IMR-90 (cell line): ENCODE results near the gene DDX59. TPM values are rescaled to one million over a fixed set of nuclear protein-coding genes. Genes with fewer than 3 reads are reported as not detected.

Experiments used
- ATAC-seq: fragments of 200-7000 bp; cut with Tn5 transposase; 2 replicates; pipeline ENCODE4 v1.9.1; 2020; ENCODE audit warnings: low read depth, mild to moderate bottlenecking, moderate library complexity
- BruUV-seq: library from RNA; stranded (reverse); fragments of 400-500 nt; replicated peaks from 2 replicates; lab custom pipeline; 2021; lab: Mats Ljungman, UMichigan
- CTCF ChIA-PET: fragments of 300-600 bp; formaldehyde crosslinking; extraction: SDS; loops from one replicate; lab custom pipeline; 2021; ENCODE audit warnings: antibody characterized with exemption; lab: Yijun Ruan, JAX
- POLR2A ChIA-PET: fragments of 300-600 bp; sonication (Branson Sonifier 250); formaldehyde crosslinking; loops from one replicate; lab custom pipeline; 2022; ENCODE audit warnings: antibody characterized with exemption; ENCODE audit not compliant: unreplicated experiment; lab: Charles Lee
- DNase-seq: peaks from one replicate; pipeline ENCODE4 v3.0.0; 2013
- H2AFZ ChIP-seq: replicated peaks from 2 replicates; pipeline ENCODE3; 2013; ENCODE audit warnings: low read length, mild to moderate bottlenecking; ENCODE audit not compliant: poor library complexity
- H2AK5ac ChIP-seq: 2 replicates; pipeline ENCODE4 v1.6.1; 2013; ENCODE audit warnings: low read depth, low read length, inconsistent platforms
- H2AK9ac ChIP-seq: replicated peaks from 2 replicates; pipeline ENCODE3; 2013; ENCODE audit warnings: mild to moderate bottlenecking, low read depth, low read length, moderate library complexity; ENCODE audit not compliant: poor library complexity
- H2BK120ac ChIP-seq: 2 replicates; pipeline ENCODE4 v1.6.1; 2013; ENCODE audit warnings: low read depth, low read length, inconsistent platforms
- H2BK15ac ChIP-seq: 3 replicates; pipeline ENCODE4 v1.6.1; 2013; ENCODE audit warnings: low read depth, low read length, inconsistent platforms
- H2BK20ac ChIP-seq: 2 replicates; pipeline ENCODE4 v1.6.1; 2013; ENCODE audit warnings: low read depth, mild to moderate bottlenecking, inconsistent platforms, low read length, moderate library complexity
- H2BK5ac ChIP-seq: 2 replicates; pipeline ENCODE4 v1.6.1; 2013; ENCODE audit warnings: mild to moderate bottlenecking, low read depth, low read length, inconsistent platforms; ENCODE audit not compliant: poor library complexity, severe bottlenecking
- H3K14ac ChIP-seq: replicated peaks from 2 replicates; pipeline ENCODE4 v1.6.1; 2013; ENCODE audit warnings: low read depth, low read length, inconsistent platforms
- H3K18ac ChIP-seq: 2 replicates; pipeline ENCODE4 v1.6.1; 2013; ENCODE audit warnings: low read depth, low read length, control low read depth
- H3K23ac ChIP-seq: 2 replicates; pipeline ENCODE4 v1.6.1; 2013; ENCODE audit warnings: low read depth, low read length, inconsistent platforms
- H3K27ac ChIP-seq: 2 replicates; pipeline ENCODE4 v1.5.1; 2013; ENCODE audit warnings: mild to moderate bottlenecking, control low read depth, low read length; ENCODE audit not compliant: insufficient read depth
- H3K27me3 ChIP-seq: 2 replicates; pipeline ENCODE4 v1.6.1; 2013; ENCODE audit warnings: low read length; ENCODE audit not compliant: control insufficient read depth, insufficient read depth
- H3K36me3 ChIP-seq: 2 replicates; pipeline ENCODE4 v1.6.1; 2013; ENCODE audit warnings: low read length, mixed read lengths; ENCODE audit not compliant: control insufficient read depth, insufficient read depth
- H3K4ac ChIP-seq: 2 replicates; pipeline ENCODE4 v1.6.1; 2013; ENCODE audit warnings: low read depth, low read length, inconsistent platforms
- H3K4me1 ChIP-seq: 2 replicates; pipeline ENCODE4 v1.6.1; 2013; ENCODE audit warnings: low read length, mixed read lengths; ENCODE audit not compliant: control insufficient read depth, insufficient read depth
- H3K4me2 ChIP-seq: 2 replicates; pipeline ENCODE4 v1.6.1; 2013; ENCODE audit warnings: low read depth, mild to moderate bottlenecking, control low read depth, low read length, moderate library complexity
- H3K4me3 ChIP-seq: 2 replicates; pipeline ENCODE4 v1.5.1; 2013; ENCODE audit warnings: low read depth, mild to moderate bottlenecking, control low read depth, low read length, moderate library complexity; ENCODE audit not compliant: insufficient read depth
- H3K56ac ChIP-seq: 2 replicates; pipeline ENCODE4 v1.6.1; 2013; ENCODE audit warnings: low read length, inconsistent platforms; ENCODE audit not compliant: insufficient read depth; ENCODE audit errors: extremely low read depth
- H3K79me1 ChIP-seq, 2 experiments: 2 replicates each; pipeline ENCODE4 v1.6.1; 2013; ENCODE audit warnings: low read length in 2 of 2, inconsistent platforms in 1 of 2, low read depth in 1 of 2
- H3K9ac ChIP-seq: 2 replicates; pipeline ENCODE4 v1.6.1; 2013; ENCODE audit warnings: low read depth, low read length, control low read depth
- H3K9me1 ChIP-seq: 2 replicates; pipeline ENCODE4 v1.6.1; 2013; ENCODE audit warnings: low read length, inconsistent platforms; ENCODE audit not compliant: insufficient read depth
- H3K9me3 ChIP-seq: 2 replicates; pipeline ENCODE4 v1.6.1; 2013; ENCODE audit warnings: low read length; ENCODE audit not compliant: control insufficient read depth, insufficient read depth
- H4K20me1 ChIP-seq: 2 replicates; pipeline ENCODE4 v1.6.1; 2013; ENCODE audit warnings: low read length, inconsistent platforms; ENCODE audit not compliant: insufficient read depth
- H4K5ac ChIP-seq: 2 replicates; pipeline ENCODE4 v1.6.1; 2013; ENCODE audit warnings: mild to moderate bottlenecking, low read depth, low read length, control low read depth
- H4K8ac ChIP-seq, 2 experiments: 2 replicates each; pipeline ENCODE4 v1.6.1; 2013; ENCODE audit warnings: low read depth in 2 of 2, low read length in 2 of 2, control low read depth in 1 of 2, inconsistent platforms in 1 of 2
- H4K91ac ChIP-seq: 2 replicates; pipeline ENCODE4 v1.6.1; 2013; ENCODE audit warnings: low read depth, low read length, inconsistent platforms; ENCODE audit not compliant: insufficient read depth
- BHLHE40 ChIP-seq: fragments of 150-350 bp; IDR thresholded peaks from 2 replicates; pipeline ENCODE4 v1.6.1; 2016; ENCODE audit warnings: mild to moderate bottlenecking, low read depth, low read length
- CEBPB ChIP-seq: IDR thresholded peaks from 2 replicates; pipeline ENCODE4 v1.6.1; 2012; ENCODE audit warnings: low read depth, low read length, improper control_type of control experiment
- FOS ChIP-seq: fragments of 150-350 bp; IDR thresholded peaks from 2 replicates; pipeline ENCODE4 v1.6.1; 2016; ENCODE audit warnings: low read depth, low read length
- MAFK ChIP-seq: IDR thresholded peaks from 2 replicates; pipeline ENCODE4 v1.6.1; 2012; ENCODE audit warnings: low read depth, low read length, improper control_type of control experiment
- MXI1 ChIP-seq: IDR thresholded peaks from 2 replicates; pipeline ENCODE4 v1.6.1; 2012; ENCODE audit warnings: low read depth, mild to moderate bottlenecking, low read length, moderate library complexity, borderline replicate concordance
- NFE2L2 ChIP-seq: fragments of 150-350 bp; IDR thresholded peaks from 2 replicates; pipeline ENCODE4 v1.6.1; 2016; ENCODE audit warnings: low read depth, mild to moderate bottlenecking, low read length
- POLR2A ChIP-seq: IDR thresholded peaks from 2 replicates; pipeline ENCODE4 v1.6.1; 2012; ENCODE audit warnings: mild to moderate bottlenecking, low read depth, low read length
- RAD21 ChIP-seq: IDR thresholded peaks from 2 replicates; pipeline ENCODE4 v1.6.1; 2012; ENCODE audit warnings: low read length, improper control_type of control experiment
- RFX5 ChIP-seq: IDR thresholded peaks from 2 replicates; pipeline ENCODE4 v1.8.0; 2012; ENCODE audit warnings: low read depth, mild to moderate bottlenecking, low read length, moderate library complexity
- SMC3 ChIP-seq: fragments of 150-350 bp; IDR thresholded peaks from 2 replicates; pipeline ENCODE4 v1.6.1; 2016; ENCODE audit warnings: low read depth, mild to moderate bottlenecking, antibody characterized with exemption, low read length, moderate library complexity
- USF2 ChIP-seq: fragments of 150-350 bp; IDR thresholded peaks from 2 replicates; pipeline ENCODE4 v1.6.1; 2017; ENCODE audit warnings: mild to moderate bottlenecking, antibody characterized with exemption, low read length, low read depth
- WGBS, 2 experiments: methylation state at CpG; one replicate each; pipeline versions ENCODE4 v1.1.5 to v1.1.7; 2013; ENCODE audit warnings: missing lambda C conversion rate in 2 of 2; ENCODE audit not compliant: insufficient read length in 1 of 2; ENCODE audit errors: extremely low coverage in 2 of 2; 5-methylcytosine and 5-hydroxymethylcytosine counted together
- dilution Hi-C: fragments of 300-500 bp; cut with HindIII; formaldehyde crosslinking; loops from one replicate; pipeline ENCODE4 v1.14.3; 2018; ENCODE audit warnings: low sequenced_read_pairs; ENCODE audit not compliant: unreplicated experiment
- in situ Hi-C: fragments of 300-500 bp; cut with MboI; formaldehyde crosslinking; loops from 3 replicates; pipeline ENCODE4 v1.14.3; 2019; ENCODE audit warnings: low sequenced_read_pairs, inconsistent platforms, mixed read lengths
- intact Hi-C: fragments of 100-400 bp; cut with micrococcal nuclease; formaldehyde crosslinking; loops from 2 replicates; pipeline ENCODE4 v1.10.0; 2022
- polyA plus RNA-seq, 3 experiments: library from polyadenylated mRNA; depleted of rRNA; stranded (reverse); fragments of >200 nt; gene quantifications; 2 replicates each; pipeline ENCODE4 v1.2.3, GENCODE V29; 2012; ENCODE audit warnings: low replicate concordance in 1 of 3
- total RNA-seq: library from RNA; depleted of rRNA; stranded (reverse); fragments of >200 nt; gene quantifications from 2 replicates; pipeline ENCODE4 v1.2.3, GENCODE V29; 2012
- TF ChIP-seq, protein P1 (sequence below): fragments of 150-350 bp; IDR thresholded peaks from 2 replicates; pipeline ENCODE4 v1.6.1; 2016; ENCODE audit warnings: low read depth, mild to moderate bottlenecking, low read length, moderate library complexity, borderline replicate concordance
- TF ChIP-seq, protein P2 (sequence below): conservative IDR thresholded peaks from 2 replicates; pipeline ENCODE4 v1.5.1; 2012; ENCODE audit warnings: mild to moderate bottlenecking, low read depth, low read length, improper control_type of control experiment

The DDX59 gene
- total and polyA plus RNA-seq, 2 of the 4 experiments (the other 2 are of a cell fraction), result 8.6 to 9.1 TPM

GRCh38 chr1:200670242-200671118, 773 bp upstream of the DDX59 start:
- peak overlapping the region; percentile 98 for H2AK9ac ChIP-seq
- intact Hi-C loops, result loop anchor here (1.0 to 5.0 kb wide), 3 partner anchors 69 to 132 kb away; no protein-coding TSS in a partner anchor
- H3K14ac ChIP-seq, result peak overlapping the region; percentile 89
- in situ Hi-C loops, result no loop called here
- peak overlapping the region; percentile 46; the same call in 1 of the 3 replicates for H2BK15ac ChIP-seq
- H3K9me1 ChIP-seq, result no peaks in the 10 kb centered on the region
- no CpG with 5 or more reads among the region's 14 CpGs for WGBS, 2 experiments
- TSS peak; percentile 74 for BruUV-seq
- H3K36me3 ChIP-seq, result peaks cover 4% of the 10 kb centered on the region; the same call in 1 of the 2 replicates
- ChIA-PET POLR2A (interaction anchor here (0.6 to 1.7 kb wide), 5 partner anchors 12 to 102 kb away, joined by 3 to 11 read pairs (median 3); partner anchors contain the start of gene CAMSAP2), CTCF (interaction anchor here (1.0 kb wide), 2 partner anchors 37 to 48 kb away, joined by 3 to 6 read pairs; no protein-coding TSS in a partner anchor)
- DNase-seq (peak; percentile 65), ATAC-seq (peak; percentile 1; the same call in 1 of the 2 replicates)
- dilution Hi-C loops, result no loop called here
- peak overlapping the region; percentile 90 for H3K9ac ChIP-seq
- H4K20me1 ChIP-seq, result no peaks in the 10 kb centered on the region
- H2BK120ac ChIP-seq, result peak overlapping the region; percentile 59; the same call in 1 of the 2 replicates
- peak overlapping the region; percentile 70 for H4K5ac ChIP-seq
- peak overlapping the region; percentile 84 for H3K27ac ChIP-seq
- H4K91ac ChIP-seq, result peak overlapping the region; percentile 77
- H2BK20ac ChIP-seq, result no peak overlapping the region
- H3K4me1 ChIP-seq, result peaks cover 5% of the 10 kb centered on the region; the same call in 1 of the 2 replicates
- H3K9me3 ChIP-seq, result no peaks in the 10 kb centered on the region
- peak overlapping the region; percentile 66 for H3K23ac ChIP-seq
- peak overlapping the region; percentile 95 for H3K4me2 ChIP-seq
- no peaks in the 10 kb centered on the region for H3K27me3 ChIP-seq
- peaks cover 15 to 34% of the 10 kb centered on the region in 2 experiments for H3K79me1 ChIP-seq
- peak overlapping the region; percentile 53 to 92 for H4K8ac ChIP-seq
- peak overlapping the region; percentile 93 for H3K4ac ChIP-seq
- H3K56ac ChIP-seq, result peak overlapping the region; percentile 84
- H2AFZ ChIP-seq, result peak overlapping the region; percentile 92
- peak overlapping the region; percentile 76 for H3K4me3 ChIP-seq
- peak overlapping the region; percentile 80 for H2BK5ac ChIP-seq
- H2AK5ac ChIP-seq, result peak overlapping the region; percentile 76
- H3K18ac ChIP-seq, result peak overlapping the region; percentile 87
- TF ChIP-seq MAFK (no peak), CEBPB (no peak), FOS (no peak), BHLHE40 (no peak; the same call in 1 of the 2 replicates), POLR2A (no peak), RAD21 (no peak), USF2 (peak; percentile 76), RFX5 (no peak), MXI1 (peak; percentile 85), NFE2L2 (no peak), SMC3 (no peak)
- TF ChIP-seq, protein P1, sequence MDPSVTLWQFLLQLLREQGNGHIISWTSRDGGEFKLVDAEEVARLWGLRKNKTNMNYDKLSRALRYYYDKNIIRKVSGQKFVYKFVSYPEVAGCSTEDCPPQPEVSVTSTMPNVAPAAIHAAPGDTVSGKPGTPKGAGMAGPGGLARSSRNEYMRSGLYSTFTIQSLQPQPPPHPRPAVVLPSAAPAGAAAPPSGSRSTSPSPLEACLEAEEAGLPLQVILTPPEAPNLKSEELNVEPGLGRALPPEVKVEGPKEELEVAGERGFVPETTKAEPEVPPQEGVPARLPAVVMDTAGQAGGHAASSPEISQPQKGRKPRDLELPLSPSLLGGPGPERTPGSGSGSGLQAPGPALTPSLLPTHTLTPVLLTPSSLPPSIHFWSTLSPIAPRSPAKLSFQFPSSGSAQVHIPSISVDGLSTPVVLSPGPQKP, result no peak
- TF ChIP-seq, protein P2, sequence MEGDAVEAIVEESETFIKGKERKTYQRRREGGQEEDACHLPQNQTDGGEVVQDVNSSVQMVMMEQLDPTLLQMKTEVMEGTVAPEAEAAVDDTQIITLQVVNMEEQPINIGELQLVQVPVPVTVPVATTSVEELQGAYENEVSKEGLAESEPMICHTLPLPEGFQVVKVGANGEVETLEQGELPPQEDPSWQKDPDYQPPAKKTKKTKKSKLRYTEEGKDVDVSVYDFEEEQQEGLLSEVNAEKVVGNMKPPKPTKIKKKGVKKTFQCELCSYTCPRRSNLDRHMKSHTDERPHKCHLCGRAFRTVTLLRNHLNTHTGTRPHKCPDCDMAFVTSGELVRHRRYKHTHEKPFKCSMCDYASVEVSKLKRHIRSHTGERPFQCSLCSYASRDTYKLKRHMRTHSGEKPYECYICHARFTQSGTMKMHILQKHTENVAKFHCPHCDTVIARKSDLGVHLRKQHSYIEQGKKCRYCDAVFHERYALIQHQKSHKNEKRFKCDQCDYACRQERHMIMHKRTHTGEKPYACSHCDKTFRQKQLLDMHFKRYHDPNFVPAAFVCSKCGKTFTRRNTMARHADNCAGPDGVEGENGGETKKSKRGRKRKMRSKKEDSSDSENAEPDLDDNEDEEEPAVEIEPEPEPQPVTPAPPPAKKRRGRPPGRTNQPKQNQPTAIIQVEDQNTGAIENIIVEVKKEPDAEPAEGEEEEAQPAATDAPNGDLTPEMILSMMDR, result no peak
